Measurements from ENCODE around the gene SNRPA.

The SNRPA gene

DNA sequence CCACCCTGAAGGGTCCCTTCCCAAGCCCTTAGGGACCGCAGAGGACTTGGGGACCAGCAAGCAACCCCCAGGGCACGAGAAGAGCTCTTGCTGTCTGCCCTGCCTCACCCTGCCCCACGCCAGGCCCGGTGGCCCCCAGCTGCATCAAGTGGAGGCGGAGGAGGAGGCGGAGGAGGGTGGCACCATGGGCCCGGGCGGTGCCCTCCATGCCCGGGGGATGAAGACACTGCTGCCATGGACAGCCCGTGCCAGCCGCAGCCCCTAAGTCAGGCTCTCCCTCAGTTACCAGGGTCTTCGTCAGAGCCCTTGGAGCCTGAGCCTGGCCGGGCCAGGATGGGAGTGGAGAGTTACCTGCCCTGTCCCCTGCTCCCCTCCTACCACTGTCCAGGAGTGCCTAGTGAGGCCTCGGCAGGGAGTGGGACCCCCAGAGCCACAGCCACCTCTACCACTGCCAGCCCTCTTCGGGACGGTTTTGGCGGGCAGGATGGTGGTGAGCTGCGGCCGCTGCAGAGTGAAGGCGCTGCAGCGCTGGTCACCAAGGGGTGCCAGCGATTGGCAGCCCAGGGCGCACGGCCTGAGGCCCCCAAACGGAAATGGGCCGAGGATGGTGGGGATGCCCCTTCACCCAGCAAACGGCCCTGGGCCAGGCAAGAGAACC lies 49.5 kb downstream of the SNRPA start:
- DNase-seq (ENCODE audit: low spot score) = no peak

DNA sequence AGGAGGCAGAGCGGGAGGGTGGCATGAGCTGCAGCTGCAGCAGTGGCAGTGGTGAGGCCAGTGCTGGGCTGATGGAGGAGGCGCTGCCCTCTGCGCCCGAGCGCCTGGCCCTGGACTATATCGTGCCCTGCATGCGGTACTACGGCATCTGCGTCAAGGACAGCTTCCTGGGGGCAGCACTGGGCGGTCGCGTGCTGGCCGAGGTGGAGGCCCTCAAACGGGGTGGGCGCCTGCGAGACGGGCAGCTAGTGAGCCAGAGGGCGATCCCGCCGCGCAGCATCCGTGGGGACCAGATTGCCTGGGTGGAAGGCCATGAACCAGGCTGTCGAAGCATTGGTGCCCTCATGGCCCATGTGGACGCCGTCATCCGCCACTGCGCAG lies 50.0 kb downstream of the SNRPA start:
- DNase-seq (ENCODE audit: low spot score) = no peak

DNA sequence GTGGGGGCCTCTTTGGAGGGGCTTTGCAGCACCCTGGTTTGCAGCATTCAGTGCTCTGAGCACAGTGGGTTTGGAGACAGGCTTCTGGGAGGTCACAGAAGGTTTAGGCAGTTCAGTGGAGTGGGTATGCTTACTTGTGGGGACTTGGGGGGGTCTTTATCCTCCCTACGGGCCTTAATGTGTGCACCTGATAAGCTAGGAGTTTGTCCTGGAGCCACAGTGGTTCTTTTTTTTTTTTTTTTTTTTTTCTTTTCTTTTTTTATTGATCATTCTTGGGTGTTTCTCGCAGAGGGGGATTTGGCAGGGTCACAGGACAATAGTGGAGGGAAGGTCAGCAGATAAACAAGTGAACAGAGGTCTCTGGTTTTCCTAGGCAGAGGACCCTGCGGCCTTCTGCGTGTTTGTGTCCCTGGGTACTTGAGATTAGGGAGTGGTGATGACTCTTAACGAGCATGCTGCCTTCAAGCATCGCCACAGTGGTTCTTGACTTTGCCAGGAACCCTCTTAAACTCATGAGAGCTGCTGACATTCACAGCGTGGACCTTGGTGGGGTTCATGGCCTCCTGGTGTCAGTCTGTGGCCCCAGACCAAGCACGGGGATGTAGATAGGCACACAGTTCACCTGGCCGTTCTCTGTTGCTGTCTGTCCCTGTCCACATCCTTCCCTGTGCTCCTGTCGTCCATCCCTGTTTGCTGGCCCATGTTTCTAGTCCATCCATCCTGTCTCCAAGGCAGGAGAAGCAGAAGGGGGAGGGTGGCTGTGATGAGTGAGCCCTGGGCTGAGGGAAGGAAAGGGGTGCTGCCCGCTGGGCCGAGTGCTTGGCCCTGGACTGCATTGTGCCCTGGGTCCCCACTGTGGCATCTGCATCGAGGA lies 50.7 kb downstream of the SNRPA start:
- no peak for DNase-seq (ENCODE audit: low spot score)

GRCh38 chr19:40802300-40803169 lies 51.5 kb downstream of the SNRPA start:
- no peak for DNase-seq (ENCODE audit: low spot score)

DNA sequence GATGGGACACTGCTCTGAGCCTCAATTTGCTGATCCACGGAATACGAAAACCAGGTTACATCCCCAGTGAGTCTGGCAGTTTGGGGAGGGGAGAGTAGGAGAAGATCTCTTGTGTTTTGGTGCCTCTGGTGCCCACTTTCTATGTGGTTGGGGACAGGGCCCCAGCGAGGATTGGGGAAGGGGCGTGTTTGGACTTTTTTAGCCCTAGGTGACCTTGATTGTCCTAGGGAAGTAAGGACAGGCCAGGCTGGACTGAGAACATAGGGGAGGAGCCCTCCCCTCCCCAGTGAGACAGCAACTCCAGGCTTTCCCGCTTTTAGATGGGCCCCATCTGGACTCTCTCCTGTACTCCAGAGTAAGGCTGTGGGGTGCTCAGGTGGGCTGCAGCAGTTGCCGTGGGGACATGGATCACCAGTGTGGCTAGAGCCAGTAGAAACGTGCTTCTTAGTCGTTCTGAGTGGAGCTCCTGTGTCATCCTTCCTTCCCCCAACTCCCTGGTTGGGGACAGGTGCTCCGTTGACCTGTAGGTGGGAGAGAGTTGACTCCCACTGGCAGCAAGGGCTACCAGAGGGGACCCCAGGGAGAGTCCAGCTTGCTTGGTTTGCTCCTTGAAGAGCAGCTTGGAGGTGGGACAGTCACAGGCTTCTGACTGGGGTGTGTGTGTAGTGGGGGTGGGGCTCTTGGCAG lies 52.3 kb downstream of the SNRPA start:
- DNase-seq (ENCODE audit: low spot score) = no peak

DNA sequence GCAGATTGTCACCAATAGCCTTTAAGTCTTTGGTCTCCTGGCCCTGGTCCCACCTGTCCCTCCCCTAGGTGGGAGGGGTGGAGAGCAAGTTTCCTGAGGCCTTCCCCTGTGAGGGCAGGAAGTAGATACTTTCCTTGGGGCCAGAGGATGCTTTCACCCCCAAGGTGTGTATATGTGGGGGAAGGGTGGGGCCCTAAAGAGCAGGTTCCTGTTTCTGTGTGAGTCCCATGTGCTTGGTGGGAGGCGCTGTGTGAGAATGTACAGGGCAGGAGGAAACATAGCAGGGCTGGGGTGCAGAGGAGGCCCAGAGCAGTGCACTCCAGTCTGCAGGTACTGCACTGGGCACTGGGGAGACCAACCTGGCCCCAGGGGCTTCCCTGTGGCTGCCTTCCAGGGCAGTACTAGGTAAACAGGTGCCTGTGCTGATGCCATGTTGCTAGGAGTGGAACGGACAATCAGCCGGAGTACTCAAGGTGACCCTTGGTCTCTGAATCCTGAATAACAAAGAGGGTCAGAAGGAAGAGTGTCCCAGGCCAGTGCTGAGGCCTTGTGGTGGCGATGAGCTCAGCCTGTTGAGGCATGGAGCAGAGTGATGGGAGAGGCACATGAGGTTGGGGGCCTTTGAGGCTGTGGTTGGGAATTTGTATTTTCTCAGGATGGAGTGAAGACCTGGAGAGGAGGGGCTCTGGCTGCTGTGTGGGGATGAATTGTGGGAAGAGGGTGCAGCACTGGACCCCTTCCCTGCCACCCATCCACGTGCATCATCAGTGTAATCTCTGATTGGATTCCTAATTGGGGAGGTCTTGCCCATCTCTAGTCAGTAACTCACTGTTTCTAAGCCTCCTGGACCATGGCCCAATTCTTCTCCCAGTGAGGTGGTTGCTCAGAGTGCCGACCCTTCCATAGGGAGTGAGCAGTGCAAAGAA lies 53.1 kb downstream of the SNRPA start:
- no peak for DNase-seq (ENCODE audit: low spot score)

- no peak for DNase-seq (ENCODE audit: low spot score)
Measured at GRCh38 chr19:40804783-40805242, 53.8 kb downstream of the SNRPA start.

- DNase-seq (ENCODE audit: low spot score) = no peak
Measured at GRCh38 chr19:40805258-40805868, 54.4 kb downstream of the SNRPA start.

DNA sequence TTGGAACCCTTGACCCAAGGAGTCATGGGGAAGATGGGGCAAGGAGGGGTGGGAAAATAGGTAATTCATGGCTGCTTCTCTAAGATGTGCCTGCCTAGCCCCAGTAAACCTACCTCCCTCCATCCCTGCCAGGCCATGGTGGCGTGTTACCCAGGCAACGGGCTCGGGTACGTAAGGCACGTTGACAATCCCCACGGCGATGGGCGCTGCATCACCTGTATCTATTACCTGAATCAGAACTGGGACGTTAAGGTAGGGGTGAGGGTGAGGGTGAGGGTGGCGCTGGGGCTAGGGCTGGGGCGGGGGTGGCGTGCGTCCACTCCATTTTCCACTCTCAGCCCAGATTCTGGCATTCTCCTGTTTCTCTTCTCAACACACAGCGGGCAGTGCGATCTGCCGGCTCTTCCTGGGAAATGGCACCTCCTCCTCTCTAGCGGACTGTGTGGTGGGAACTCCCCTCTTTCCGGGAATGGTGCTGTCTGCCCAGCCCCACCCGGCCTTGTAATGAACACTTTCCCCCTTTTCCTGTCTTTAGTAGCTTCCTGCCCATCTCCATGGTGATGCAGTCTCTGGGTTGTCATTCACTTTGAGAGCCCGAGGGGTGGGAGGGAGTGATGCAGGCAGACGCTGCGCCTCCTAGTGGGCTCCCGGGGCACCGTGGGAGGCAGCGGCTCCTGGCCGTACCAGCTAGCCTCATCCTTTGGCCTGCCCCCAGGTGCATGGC lies 55.6 kb downstream of the SNRPA start:
- DNase-seq (ENCODE audit: low spot score) = peak; percentile 86

GRCh38 chr19:40807147-40808020 lies 56.4 kb downstream of the SNRPA start:
- no peak for DNase-seq (ENCODE audit: low spot score)

DNA sequence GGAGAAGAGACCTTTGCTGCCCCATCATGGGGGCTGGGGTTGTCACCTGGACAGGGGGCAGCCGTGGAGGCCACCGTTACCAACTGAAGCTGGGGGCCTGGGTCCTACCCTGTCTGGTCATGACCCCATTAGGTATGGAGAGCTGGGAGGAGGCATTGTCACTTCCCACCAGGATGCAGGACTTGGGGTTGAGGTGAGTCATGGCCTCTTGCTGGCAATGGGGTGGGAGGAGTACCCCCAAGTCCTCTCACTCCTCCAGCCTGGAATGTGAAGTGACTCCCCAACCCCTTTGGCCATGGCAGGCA lies 57.0 kb downstream of the SNRPA start:
- DNase-seq (ENCODE audit: low spot score) = no peak

DNA sequence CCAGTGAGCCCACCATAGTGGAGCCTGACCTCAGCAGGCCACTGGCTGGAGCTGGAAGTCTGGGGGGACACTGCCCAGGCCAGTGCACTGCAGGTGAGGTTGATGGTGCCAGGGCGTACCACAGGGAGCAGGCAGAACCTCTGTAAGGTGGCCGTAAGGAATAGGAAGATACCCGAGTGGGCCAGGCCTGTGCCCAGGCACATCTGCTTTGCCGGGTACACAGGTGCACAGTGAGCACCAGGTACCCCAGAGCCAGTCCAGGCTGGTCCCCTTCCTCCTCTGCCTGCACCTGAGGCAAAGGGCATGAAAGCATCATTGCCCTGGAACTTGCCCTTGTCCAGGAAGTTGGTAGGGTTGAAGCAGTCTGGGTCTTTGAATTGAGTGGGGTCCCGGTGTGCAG lies 57.5 kb downstream of the SNRPA start:
- DNase-seq (ENCODE audit: low spot score) = no peak

DNA sequence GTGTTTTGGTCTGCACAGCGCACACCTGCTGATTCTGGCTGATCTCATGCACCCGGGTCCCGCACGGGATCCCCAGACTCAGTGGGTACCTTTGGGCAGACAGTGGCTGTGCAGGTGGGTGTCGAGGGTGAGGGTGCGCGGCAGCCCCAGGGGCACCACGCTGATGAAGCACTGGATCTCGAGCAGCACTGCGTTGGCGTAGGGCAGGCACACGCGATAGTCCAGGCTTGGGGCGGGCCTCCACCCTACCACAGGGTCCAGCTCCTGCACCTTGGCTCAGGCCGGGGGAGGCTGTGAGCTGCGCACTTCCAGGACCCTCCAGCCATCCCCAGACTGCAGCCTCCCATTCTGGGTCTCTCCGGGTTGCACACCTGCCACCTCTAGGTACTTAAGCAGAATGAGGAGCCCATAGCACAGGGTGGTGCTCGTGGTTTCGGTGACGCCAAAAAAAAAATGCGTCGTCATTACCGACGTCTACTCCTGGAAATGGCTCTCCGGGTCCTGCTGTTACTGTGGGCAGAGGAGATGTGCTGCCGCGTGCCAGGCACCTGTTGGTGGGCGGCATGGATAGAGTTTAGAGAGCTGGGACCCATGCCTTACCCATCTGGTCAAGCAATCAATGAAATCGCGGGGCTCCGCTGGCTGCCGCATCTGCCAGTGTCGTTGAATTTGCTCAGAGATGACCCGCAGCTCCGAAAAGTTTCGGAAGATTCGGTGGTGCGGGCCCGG lies 58.5 kb downstream of the SNRPA start:
- DNase-seq (ENCODE audit: low spot score) = no peak

DNA sequence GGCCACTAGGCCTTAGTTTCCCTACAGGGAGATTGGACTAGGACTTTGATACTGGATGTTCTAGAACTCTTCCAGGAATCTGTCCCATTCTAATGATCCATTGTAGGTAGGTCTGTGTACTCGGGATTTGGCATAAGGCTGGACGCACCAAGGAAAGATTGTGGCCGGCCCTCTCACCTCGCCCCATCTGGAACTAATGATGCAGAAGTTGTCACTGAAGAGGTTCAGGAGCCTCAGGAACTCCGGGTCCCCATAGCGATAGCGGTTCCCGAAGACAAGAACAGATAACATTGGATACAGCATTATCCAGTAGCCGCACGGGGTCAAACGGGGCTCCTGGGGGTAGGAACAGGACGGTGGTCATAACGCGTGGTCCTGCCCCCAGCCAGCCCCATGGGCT lies 59.2 kb downstream of the SNRPA start:
- DNase-seq (ENCODE audit: low spot score) = no peak

DNA sequence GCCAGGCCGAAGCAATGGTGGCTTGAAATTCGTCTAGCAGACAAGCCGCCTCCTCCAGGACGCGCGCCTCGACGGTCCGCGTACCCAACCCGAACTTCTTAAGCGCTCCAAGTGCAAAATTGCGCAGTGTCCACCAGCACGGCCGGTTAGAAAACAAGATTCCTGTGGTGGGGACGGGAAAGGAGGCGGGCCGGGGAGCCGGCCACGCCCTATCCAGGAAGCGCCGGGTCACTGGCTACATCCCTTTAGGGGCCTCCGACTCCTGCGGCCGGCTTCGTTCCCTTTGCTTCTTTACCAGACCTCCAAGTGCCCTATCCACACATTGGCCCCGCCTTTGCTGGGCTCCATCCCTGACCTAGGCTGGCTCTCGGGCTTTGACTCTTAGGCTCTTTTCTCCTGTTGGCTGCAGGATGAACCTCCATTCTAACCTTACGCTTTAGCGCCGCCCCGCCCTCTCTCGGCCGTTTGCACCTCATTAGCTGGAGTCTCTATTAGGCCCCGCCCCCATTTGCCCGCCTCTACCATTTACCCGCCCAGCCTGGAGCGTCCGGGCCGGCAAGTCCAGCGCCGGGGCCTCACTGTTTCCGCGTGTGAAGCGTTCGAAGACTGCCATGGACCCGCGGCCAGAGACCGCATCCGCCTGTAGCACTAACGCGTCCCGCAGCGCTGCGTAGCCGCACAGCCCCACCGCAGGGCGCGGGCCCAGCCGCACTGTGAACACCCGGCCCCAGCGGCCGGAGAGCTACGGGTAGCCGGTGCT lies 59.8 kb downstream of the SNRPA start:
- peak; percentile 65 for DNase-seq (ENCODE audit: low spot score)

DNA sequence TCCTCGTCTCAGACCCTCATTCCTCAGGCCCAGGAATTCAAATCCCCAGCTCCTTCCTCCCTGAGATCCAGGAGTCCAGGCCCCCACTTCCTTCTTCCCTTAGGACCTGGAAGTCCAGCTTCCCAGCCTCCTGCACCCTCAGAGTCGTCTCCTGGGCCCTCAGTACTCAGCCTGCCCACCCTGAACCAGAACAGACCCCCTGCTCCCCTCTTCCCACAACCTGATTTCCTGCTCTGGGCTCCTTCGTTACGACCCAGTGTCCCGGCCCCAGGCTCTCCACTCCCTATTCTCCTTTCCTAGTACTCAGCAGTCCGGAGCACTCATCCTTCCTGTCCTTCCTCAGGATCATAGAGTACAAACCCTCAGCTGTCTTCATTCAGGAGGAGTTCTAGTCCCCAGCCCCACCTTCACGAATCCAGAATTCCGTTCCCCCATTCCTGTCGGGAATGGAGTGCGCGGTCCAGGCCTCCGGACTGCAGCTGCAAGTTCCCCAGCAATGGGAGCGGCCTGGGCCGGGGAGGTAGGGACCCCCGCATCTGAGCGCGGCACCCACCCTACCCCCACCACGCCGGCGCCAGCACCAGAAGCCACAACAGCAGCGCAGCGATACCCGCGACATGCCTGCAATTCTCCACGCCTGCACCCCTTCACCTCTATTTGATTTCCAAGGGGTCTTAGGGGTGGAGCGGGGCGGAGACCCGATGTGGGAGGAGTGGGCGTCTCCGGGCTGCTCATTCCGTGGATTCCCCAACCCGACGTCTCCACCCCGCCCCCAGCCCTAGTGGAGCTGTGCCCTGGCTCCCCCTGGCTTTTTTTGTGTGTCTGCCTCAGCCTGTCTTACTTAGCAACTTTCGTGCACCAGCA lies 60.7 kb downstream of the SNRPA start:
- no peak for DNase-seq (ENCODE audit: low spot score)

Measured in SK-N-DZ (cell line).